Natural killer cell (primary cell): ENCODE data around the gene RNF125. TPM values are rescaled to one million over a fixed set of nuclear protein-coding genes. Genes with fewer than 3 reads are reported as not detected.

Source experiments
- ATAC-seq, 3 donors: fragments of 150-1000 bp in 2 of 3; fragments of 200-7000 bp in 1 of 3; cut with Tn5 transposase; 1 replicate in 1 of 3; 2 replicates in 2 of 3; pipeline ENCODE4 v1.10.0; 2021; ENCODE audit warnings: mild to moderate bottlenecking in 2 of 3, moderate library complexity in 2 of 3
- DNase-seq, 2 donors: peaks; one replicate each; pipeline versions ENCODE4 v3.0.0 to v3.0.0-alpha.2; 2013 to 2021; ENCODE audit warnings: mixed read lengths in 1 of 2
- H3K27ac ChIP-seq: one replicate; pipeline ENCODE4 v1.5.1; 2013; ENCODE audit warnings: mild to moderate bottlenecking, low read length
- H3K27me3 ChIP-seq: one replicate; pipeline ENCODE4 v1.6.1; 2013; ENCODE audit warnings: low read length; ENCODE audit not compliant: control insufficient read depth, insufficient read depth
- H3K36me3 ChIP-seq: one replicate; pipeline ENCODE4 v1.6.1; 2013; ENCODE audit warnings: low read length; ENCODE audit not compliant: control insufficient read depth, insufficient read depth
- H3K4me1 ChIP-seq: one replicate; pipeline ENCODE4 v1.6.1; 2013; ENCODE audit warnings: low read length; ENCODE audit not compliant: control insufficient read depth, insufficient read depth
- H3K4me3 ChIP-seq: one replicate; pipeline ENCODE4 v1.5.1; 2013; ENCODE audit warnings: low read length
- H3K9me3 ChIP-seq: one replicate; pipeline ENCODE4 v1.6.1; 2013; ENCODE audit warnings: low read length; ENCODE audit not compliant: control insufficient read depth, insufficient read depth
- H3K27ac Mint-ChIP-seq, 2 donors: one replicate each; pipeline ENCODE4 v1.8.0; 2022; ENCODE audit warnings: mild to moderate bottlenecking in 2 of 2, mixed read lengths in 2 of 2, moderate library complexity in 1 of 2
- H3K27me3 Mint-ChIP-seq, 2 donors: one replicate each; pipeline ENCODE4 v1.8.0; 2022; ENCODE audit warnings: low read depth in 2 of 2, mixed read lengths in 2 of 2
- H3K36me3 Mint-ChIP-seq: one replicate; pipeline ENCODE4 v1.8.0; 2022; ENCODE audit warnings: mixed read lengths
- H3K4me1 Mint-ChIP-seq, 2 donors: one replicate each; pipeline ENCODE4 v1.8.0; 2022; ENCODE audit warnings: mixed read lengths in 2 of 2
- H3K4me3 Mint-ChIP-seq: one replicate; pipeline ENCODE4 v1.8.0; 2022; ENCODE audit warnings: mild to moderate bottlenecking, moderate library complexity, mixed read lengths
- H3K9me3 Mint-ChIP-seq, 2 donors: one replicate each; pipeline ENCODE4 v1.8.0; 2022; ENCODE audit warnings: mixed read lengths in 2 of 2
- WGBS: methylation state at CpG from one replicate; pipeline ENCODE4 v1.1.7; 2013; ENCODE audit warnings: missing lambda C conversion rate; ENCODE audit not compliant: insufficient coverage; 5-methylcytosine and 5-hydroxymethylcytosine counted together
- intact Hi-C: fragments of 100-400 bp; cut with micrococcal nuclease; formaldehyde crosslinking; loops from one replicate; pipeline ENCODE4 v1.14.2; 2022
- total RNA-seq, 4 donors: library from RNA; stranded (reverse); fragments of 120-200 nt in 1 of 4; gene quantifications; one replicate each; pipeline versions ENCODE4 v1.2.3 to v1.2.4, GENCODE V29; 2013 to 2022
- TF ChIP-seq, protein P1 (sequence below): fragments of 200-600 bp; IDR thresholded peaks from one replicate; pipeline ENCODE4 v1.8.0; 2022; ENCODE audit warnings: antibody characterized with exemption

The RNF125 gene
- total RNA-seq, 3 donors from 2014 or later (not counting 1 experiment from before 2014, with no cell fraction given) = 74.7 to 105 (median 96.7) TPM

DNA sequence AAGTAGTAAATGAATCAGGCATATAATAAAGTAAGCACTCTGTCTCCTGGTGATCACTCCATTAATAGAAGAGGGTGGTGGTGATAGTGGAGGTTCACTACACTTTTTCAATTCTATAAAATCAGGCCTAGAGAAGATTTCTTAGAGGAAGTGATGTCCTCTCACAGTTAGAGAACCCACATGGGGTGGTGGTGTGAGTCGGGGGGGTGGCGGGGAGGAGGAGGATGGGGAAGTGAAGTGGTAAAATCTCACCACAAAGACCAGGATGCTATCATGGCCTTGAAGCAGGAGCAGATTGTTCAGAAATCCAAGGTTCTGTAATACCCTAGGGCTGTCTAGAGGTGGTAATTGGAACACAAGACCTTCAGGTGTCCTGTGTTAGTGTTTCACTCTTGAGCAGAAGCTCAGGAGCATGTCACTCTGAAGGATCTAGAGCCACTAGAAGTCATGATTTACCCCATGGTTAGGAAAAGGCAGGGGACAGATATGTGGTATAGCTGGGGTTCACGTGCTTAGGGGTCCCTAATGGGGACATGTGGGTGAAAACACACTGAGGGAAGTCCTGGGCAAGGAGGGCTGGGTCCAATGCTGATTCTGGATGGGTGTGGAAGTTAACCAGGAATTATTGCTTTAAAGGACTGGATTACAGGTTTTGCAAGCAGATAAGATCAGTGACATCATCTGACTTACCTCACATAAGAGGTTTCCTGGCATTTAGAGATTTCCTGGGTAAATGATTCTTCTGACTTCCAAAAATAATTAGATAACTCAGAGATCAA, 31.0 kb downstream of the RNF125 start:
- Histone ChIP-seq H3K4me3 (no peak overlapping the region), H3K27ac (peak overlapping the region; percentile 87)
- peaks cover 44 to 57% of the 10 kb centered on the region in 2 donors for H3K4me1 Mint-ChIP-seq

DNA sequence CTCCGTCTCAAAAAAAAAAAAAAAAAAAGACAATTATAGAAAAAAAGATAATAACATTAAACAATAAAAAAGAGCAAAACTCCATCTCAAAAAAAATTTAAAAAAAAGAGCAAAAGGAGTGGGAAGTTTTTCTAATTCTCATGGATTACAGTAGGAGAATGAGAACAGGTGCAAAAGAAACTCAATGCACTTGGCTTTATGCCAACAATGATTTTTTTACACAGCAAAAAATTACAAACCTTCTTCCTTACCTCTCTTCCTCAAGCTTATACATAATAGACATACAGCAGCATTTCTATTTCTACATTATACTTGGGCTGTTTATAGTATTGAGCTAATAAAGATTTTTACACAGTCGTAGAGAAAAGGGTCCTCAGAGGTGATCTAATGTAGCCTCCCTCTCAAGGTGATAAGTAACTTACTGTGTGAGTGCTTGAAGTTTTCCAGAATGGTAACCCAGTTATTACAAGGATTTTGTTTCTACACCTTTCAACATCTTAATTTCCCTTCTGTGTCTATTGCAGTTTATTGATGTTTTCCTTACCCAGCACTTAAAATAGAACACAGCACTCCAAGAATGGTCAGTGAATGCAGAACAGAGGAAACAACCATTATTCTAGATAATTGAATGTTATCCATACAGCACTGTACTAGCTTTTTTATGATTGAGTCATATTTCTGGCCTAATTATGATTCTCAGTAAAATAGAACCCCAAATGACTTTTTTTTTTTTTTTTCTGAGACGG, 38.2 kb downstream of the RNF125 start:
- DNase-seq = peak in 1 of 2 donors; percentile 32
- no peak overlapping the region for H3K4me3 Mint-ChIP-seq
- H3K27me3 Mint-ChIP-seq = no peaks in the 10 kb centered on the region
- Histone ChIP-seq H3K27ac (no peak overlapping the region), H3K9me3 (no peaks in the 10 kb centered on the region), H3K36me3 (peaks cover 43% of the 10 kb centered on the region), H3K27me3 (no peaks in the 10 kb centered on the region), H3K4me3 (no peak overlapping the region), H3K4me1 (peaks cover 8% of the 10 kb centered on the region)
- H3K27ac Mint-ChIP-seq = peak overlapping the region; percentile 52 to 70
- H3K4me1 Mint-ChIP-seq = peaks cover 62 to 72% of the 10 kb centered on the region in 2 donors
- intact Hi-C loops = no loop called here
- no peaks in the 10 kb centered on the region for H3K9me3 Mint-ChIP-seq
- TF ChIP-seq, protein P1, sequence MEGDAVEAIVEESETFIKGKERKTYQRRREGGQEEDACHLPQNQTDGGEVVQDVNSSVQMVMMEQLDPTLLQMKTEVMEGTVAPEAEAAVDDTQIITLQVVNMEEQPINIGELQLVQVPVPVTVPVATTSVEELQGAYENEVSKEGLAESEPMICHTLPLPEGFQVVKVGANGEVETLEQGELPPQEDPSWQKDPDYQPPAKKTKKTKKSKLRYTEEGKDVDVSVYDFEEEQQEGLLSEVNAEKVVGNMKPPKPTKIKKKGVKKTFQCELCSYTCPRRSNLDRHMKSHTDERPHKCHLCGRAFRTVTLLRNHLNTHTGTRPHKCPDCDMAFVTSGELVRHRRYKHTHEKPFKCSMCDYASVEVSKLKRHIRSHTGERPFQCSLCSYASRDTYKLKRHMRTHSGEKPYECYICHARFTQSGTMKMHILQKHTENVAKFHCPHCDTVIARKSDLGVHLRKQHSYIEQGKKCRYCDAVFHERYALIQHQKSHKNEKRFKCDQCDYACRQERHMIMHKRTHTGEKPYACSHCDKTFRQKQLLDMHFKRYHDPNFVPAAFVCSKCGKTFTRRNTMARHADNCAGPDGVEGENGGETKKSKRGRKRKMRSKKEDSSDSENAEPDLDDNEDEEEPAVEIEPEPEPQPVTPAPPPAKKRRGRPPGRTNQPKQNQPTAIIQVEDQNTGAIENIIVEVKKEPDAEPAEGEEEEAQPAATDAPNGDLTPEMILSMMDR = no peak
- peaks cover 6% of the 10 kb centered on the region for H3K36me3 Mint-ChIP-seq
- no peak for ATAC-seq
- WGBS = 80% methylated on average over 1 of the region's 3 CpGs

More for the DNA sequence above, 31.0 kb downstream of the RNF125 start:
- Mint-ChIP-seq H3K36me3 (no peaks in the 10 kb centered on the region), H3K9me3 (no peaks in the 10 kb centered on the region), H3K27me3 (no peaks in the 10 kb centered on the region), H3K27ac (peak overlapping the region; percentile 83 to 91), H3K4me3 (peak overlapping the region; percentile 86)
- peak in 1 of 2 donors; percentile 64 for DNase-seq
- no peaks in the 10 kb centered on the region for H3K9me3 ChIP-seq
- H3K36me3 ChIP-seq = peaks cover 41% of the 10 kb centered on the region
- ATAC-seq = peak; percentile 66 to 87 (median 77)
- WGBS = 11% methylated on average over 3 of the region's 3 CpGs
- TF ChIP-seq, protein P1 = no peak
- H3K27me3 ChIP-seq = no peaks in the 10 kb centered on the region
- intact Hi-C loops = loop anchor here (1.0 kb wide), 1 partner anchor 8 kb away; no protein-coding TSS in a partner anchor
- peaks cover 45% of the 10 kb centered on the region for H3K4me1 ChIP-seq

DNA sequence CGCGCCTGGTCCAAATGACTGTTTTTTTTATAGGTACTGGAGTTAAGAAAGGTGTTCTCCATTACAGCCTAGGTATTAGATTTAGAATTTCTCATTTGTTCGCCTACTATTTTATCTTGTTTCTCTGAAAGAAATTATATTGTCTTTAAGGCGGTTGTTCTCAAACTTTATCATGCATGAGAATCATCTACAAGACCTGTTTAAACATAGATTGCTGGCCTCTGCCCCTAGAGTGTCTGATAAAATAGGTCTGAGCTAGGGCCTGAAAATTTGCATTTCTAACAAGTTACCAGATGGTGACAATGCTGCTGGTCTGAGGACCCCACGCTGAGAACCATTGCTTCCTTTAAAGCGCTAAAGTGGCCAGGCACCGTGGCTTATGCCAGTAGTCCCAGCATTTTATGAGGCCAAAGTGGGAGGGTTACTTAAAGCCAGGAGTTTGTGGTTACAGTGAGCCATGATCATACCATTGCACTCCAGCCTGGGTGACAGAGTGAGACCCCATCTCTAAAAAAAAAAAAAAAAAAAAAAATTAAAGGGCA, 39.1 kb downstream of the RNF125 start:
- Histone ChIP-seq H3K36me3 (peaks cover 45% of the 10 kb centered on the region), H3K9me3 (no peaks in the 10 kb centered on the region), H3K27ac (no peak overlapping the region), H3K4me1 (peaks cover 8% of the 10 kb centered on the region), H3K4me3 (no peak overlapping the region), H3K27me3 (no peaks in the 10 kb centered on the region)
- ATAC-seq = peak in 1 of 3 donors; percentile 33
- 57% methylated on average over 4 of the region's 7 CpGs for WGBS
- Mint-ChIP-seq H3K9me3 (no peaks in the 10 kb centered on the region), H3K27ac (peak overlapping the region; percentile 39 to 70), H3K27me3 (no peaks in the 10 kb centered on the region), H3K4me1 (peaks cover 62 to 67% of the 10 kb centered on the region in 2 donors), H3K4me3 (no peak overlapping the region), H3K36me3 (peaks cover 7% of the 10 kb centered on the region)
- TF ChIP-seq, protein P1 = no peak
- intact Hi-C loops = no loop called here
- no peak for DNase-seq
